HepG2 (cell line): Measurements from ENCODE around the gene CENPB. TPM values are rescaled to one million over a fixed set of nuclear protein-coding genes. Genes with fewer than 3 reads are reported as not detected.
A peak's percentile ranks its signal among the peaks of the same experiment; 100 is the strongest.

ENCODE experiments used
- ATM ChIP-seq: fragments of 450-650 bp; IDR thresholded peaks from 2 replicates; pipeline ENCODE4 v1.7.1; 2017; ENCODE audit warnings: mild to moderate bottlenecking, borderline replicate concordance
- BRF2 ChIP-seq: sonication (generic); formaldehyde crosslinking; IDR thresholded peaks from 2 replicates; pipeline ENCODE4 v1.8.1; 2022; ENCODE audit warnings: mild to moderate bottlenecking, missing genetic modification reagents
- GFI1 ChIP-seq: sonication (generic); formaldehyde crosslinking; IDR thresholded peaks from 2 replicates; pipeline ENCODE4 v1.5.0; 2020; ENCODE audit warnings: missing genetic modification reagents, mild to moderate bottlenecking, borderline replicate concordance
- KAT7 ChIP-seq: IDR thresholded peaks from 2 replicates; pipeline ENCODE4 v1.6.1; 2018; ENCODE audit warnings: borderline replicate concordance, missing compliant biosample characterization
- NFKBIZ ChIP-seq: IDR thresholded peaks from 2 replicates; pipeline ENCODE4 v1.6.1; 2018; ENCODE audit warnings: missing genetic modification reagents, missing compliant biosample characterization
- NR3C1 ChIP-seq: sonication (generic); formaldehyde crosslinking; IDR thresholded peaks from 2 replicates; pipeline ENCODE4 v1.4.0; 2020; ENCODE audit warnings: missing genetic modification reagents
- NRL ChIP-seq: sonication (generic); formaldehyde crosslinking; IDR thresholded peaks from 2 replicates; pipeline ENCODE4 v1.5.0; 2020; ENCODE audit warnings: missing genetic modification reagents, mild to moderate bottlenecking, moderate library complexity, borderline replicate concordance
- ONECUT2 ChIP-seq: sonication (generic); formaldehyde crosslinking; IDR thresholded peaks from 2 replicates; pipeline ENCODE4 v1.4.0; 2020; ENCODE audit warnings: missing genetic modification reagents
- RAD21 ChIP-seq: fragments of 450-650 bp; formaldehyde crosslinking; IDR thresholded peaks from 2 replicates; pipeline ENCODE4 v1.5.0; 2020; ENCODE audit warnings: mild to moderate bottlenecking
- RCOR2 ChIP-seq: IDR thresholded peaks from 2 replicates; pipeline ENCODE4 v1.6.1; 2016; ENCODE audit warnings: missing biosample characterization, missing genetic modification reagents
- SIN3A ChIP-seq: IDR thresholded peaks from 2 replicates; pipeline ENCODE4 v1.6.1; 2011; ENCODE audit warnings: low read depth, mild to moderate bottlenecking, control low read depth, low read length, borderline replicate concordance
- ZBTB46 ChIP-seq: sonication (generic); formaldehyde crosslinking; IDR thresholded peaks from 2 replicates; pipeline ENCODE4 v1.4.0; 2020; ENCODE audit warnings: mild to moderate bottlenecking, missing genetic modification reagents, borderline replicate concordance
- ZMAT3 ChIP-seq: sonication (generic); formaldehyde crosslinking; conservative IDR thresholded peaks from 2 replicates; pipeline ENCODE4 v1.7.0; 2021; ENCODE audit warnings: missing genetic modification reagents
- ZNF367 ChIP-seq: sonication (generic); formaldehyde crosslinking; IDR thresholded peaks from 2 replicates; pipeline ENCODE4 v1.4.0; 2020; ENCODE audit warnings: missing genetic modification reagents, borderline replicate concordance
- ZNF547 ChIP-seq: sonication (generic); formaldehyde crosslinking; IDR thresholded peaks from 2 replicates; pipeline ENCODE4 v1.5.1; 2020; ENCODE audit warnings: mild to moderate bottlenecking, missing genetic modification reagents
- ZNF557 ChIP-seq: sonication (generic); formaldehyde crosslinking; IDR thresholded peaks from 2 replicates; pipeline ENCODE4 v1.4.0; 2020; ENCODE audit warnings: missing genetic modification reagents
- ZNF564 ChIP-seq: sonication (generic); formaldehyde crosslinking; IDR thresholded peaks from 2 replicates; pipeline ENCODE4 v1.8.1; 2023; ENCODE audit warnings: mild to moderate bottlenecking, missing genetic modification reagents
- polyA plus RNA-seq, 8 experiments: library from polyadenylated mRNA; depleted of rRNA in 3 of 8; stranded (reverse) in 7 of 8; unstranded in 1 of 8; fragments of >200 nt; fragmentation: Illumina TruSeq in 4 of 8; extraction: Trizol in 4 of 8; gene quantifications; 2 replicates each; pipeline versions ENCODE4 v1.2.1 to v1.2.3, GENCODE V29; 2011 to 2016; ENCODE audit warnings: low read depth in 4 of 8, missing spikeins in 1 of 8, mixed read lengths in 1 of 8; ENCODE audit not compliant: insufficient read depth in 1 of 8
- total RNA-seq, 5 experiments: library from RNA; depleted of rRNA; stranded (reverse); fragments of >200 nt; fragmentation: Illumina TruSeq; extraction: Trizol; gene quantifications; 2 replicates each; pipeline ENCODE4 v1.2.3, GENCODE V29; 2016; ENCODE audit warnings: low read depth in 1 of 5
- TF ChIP-seq, protein P1 (sequence below): sonication (generic); formaldehyde crosslinking; IDR thresholded peaks from 2 replicates; pipeline ENCODE4 v1.4.0; 2020; ENCODE audit warnings: missing genetic modification reagents
- TF ChIP-seq, protein P2 (sequence below): sonication (generic); formaldehyde crosslinking; IDR thresholded peaks from 2 replicates; pipeline ENCODE4 v1.8.1; 2022; ENCODE audit warnings: low read depth, mild to moderate bottlenecking, missing genetic modification reagents
- TF ChIP-seq, protein P3 (sequence below): IDR thresholded peaks from 2 replicates; pipeline ENCODE4 v1.6.1; 2012; ENCODE audit warnings: inconsistent platforms
- TF ChIP-seq, protein P4 (sequence below): sonication (generic); formaldehyde crosslinking; IDR thresholded peaks from 2 replicates; pipeline ENCODE4 v1.4.0; 2020; ENCODE audit warnings: missing genetic modification reagents

The CENPB gene
- total and polyA plus RNA-seq, 2 of the 13 experiments (the other 11 are each of a cell fraction or from before 2014, with no cell fraction given), result 10.4 to 54.5 TPM

DNA sequence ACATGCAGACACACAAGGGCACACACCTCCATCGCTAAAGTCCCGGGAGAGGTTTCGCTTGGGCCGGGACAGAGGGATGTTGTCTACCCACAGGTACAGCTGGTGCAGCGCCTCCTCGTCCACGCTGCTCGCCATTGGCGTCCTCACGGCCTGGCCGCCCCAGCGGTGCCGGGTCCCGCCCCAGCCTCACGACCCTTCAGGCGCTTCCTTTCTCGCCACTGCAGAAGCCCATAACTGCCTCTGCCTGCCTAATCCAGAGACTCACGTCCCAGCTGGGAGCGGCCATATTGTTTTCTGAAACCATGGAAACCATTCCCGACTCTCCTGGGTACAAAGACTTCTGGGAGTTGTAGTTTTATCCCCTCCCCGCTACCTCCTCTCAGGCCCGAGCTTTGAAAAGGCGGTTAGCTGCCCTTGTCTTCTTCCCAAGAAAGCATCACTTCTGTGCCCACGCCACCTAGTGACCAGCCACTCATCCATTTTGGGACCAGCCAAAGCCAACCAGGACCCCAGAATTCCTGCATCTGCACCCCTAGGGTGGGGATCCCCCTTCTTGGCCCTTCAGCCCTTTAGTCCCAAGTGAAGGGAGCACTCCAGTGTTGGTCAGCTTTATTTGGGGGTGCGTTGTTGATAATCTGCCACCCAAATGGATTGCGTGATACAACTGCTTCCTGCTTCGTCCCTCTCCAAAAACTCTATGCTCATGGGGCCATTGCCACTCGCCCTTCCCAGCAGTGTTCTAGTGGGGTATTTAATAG, 5.2 kb downstream of the CENPB start, which contains the start of gene SPEF1 (continued):
- TF ChIP-seq ZBTB46 (CRISPR knock-in tag) (no peak), ZMAT3 (no peak), GFI1 (CRISPR knock-in tag) (no peak), RCOR2 (CRISPR knock-in tag) (no peak), NFKBIZ (CRISPR knock-in tag) (peak; percentile 66; the same call in 1 of the 2 replicates), ZNF564 (no peak), ZNF367 (no peak), ONECUT2 (CRISPR knock-in tag) (no peak), ATM (no peak), KAT7 (CRISPR knock-in tag) (no peak), NR3C1 (CRISPR knock-in tag) (no peak), NRL (CRISPR knock-in tag) (peak; percentile 77; the same call in 1 of the 2 replicates), RAD21 (CRISPR knock-in tag) (peak; percentile 63), ZNF547 (CRISPR knock-in tag) (no peak), ZNF557 (peak; percentile 51; the same call in 1 of the 2 replicates), BRF2 (CRISPR knock-in tag) (no peak), SIN3A (peak; percentile 99)
- TF ChIP-seq, protein P1, sequence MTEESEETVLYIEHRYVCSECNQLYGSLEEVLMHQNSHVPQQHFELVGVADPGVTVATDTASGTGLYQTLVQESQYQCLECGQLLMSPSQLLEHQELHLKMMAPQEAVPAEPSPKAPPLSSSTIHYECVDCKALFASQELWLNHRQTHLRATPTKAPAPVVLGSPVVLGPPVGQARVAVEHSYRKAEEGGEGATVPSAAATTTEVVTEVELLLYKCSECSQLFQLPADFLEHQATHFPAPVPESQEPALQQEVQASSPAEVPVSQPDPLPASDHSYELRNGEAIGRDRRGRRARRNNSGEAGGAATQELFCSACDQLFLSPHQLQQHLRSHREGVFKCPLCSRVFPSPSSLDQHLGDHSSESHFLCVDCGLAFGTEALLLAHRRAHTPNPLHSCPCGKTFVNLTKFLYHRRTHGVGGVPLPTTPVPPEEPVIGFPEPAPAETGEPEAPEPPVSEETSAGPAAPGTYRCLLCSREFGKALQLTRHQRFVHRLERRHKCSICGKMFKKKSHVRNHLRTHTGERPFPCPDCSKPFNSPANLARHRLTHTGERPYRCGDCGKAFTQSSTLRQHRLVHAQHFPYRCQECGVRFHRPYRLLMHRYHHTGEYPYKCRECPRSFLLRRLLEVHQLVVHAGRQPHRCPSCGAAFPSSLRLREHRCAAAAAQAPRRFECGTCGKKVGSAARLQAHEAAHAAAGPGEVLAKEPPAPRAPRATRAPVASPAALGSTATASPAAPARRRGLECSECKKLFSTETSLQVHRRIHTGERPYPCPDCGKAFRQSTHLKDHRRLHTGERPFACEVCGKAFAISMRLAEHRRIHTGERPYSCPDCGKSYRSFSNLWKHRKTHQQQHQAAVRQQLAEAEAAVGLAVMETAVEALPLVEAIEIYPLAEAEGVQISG (CRISPR knock-in tag), result peak; percentile 88
- TF ChIP-seq, protein P2, sequence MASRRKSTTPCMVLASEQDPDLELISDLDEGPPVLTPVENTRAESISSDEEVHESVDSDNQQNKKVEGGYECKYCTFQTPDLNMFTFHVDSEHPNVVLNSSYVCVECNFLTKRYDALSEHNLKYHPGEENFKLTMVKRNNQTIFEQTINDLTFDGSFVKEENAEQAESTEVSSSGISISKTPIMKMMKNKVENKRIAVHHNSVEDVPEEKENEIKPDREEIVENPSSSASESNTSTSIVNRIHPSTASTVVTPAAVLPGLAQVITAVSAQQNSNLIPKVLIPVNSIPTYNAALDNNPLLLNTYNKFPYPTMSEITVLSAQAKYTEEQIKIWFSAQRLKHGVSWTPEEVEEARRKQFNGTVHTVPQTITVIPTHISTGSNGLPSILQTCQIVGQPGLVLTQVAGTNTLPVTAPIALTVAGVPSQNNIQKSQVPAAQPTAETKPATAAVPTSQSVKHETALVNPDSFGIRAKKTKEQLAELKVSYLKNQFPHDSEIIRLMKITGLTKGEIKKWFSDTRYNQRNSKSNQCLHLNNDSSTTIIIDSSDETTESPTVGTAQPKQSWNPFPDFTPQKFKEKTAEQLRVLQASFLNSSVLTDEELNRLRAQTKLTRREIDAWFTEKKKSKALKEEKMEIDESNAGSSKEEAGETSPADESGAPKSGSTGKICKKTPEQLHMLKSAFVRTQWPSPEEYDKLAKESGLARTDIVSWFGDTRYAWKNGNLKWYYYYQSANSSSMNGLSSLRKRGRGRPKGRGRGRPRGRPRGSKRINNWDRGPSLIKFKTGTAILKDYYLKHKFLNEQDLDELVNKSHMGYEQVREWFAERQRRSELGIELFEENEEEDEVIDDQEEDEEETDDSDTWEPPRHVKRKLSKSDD (CRISPR knock-in tag), result peak; percentile 93
- TF ChIP-seq, protein P3, sequence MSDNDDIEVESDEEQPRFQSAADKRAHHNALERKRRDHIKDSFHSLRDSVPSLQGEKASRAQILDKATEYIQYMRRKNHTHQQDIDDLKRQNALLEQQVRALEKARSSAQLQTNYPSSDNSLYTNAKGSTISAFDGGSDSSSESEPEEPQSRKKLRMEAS, result peak; percentile 67; the same call in 1 of the 2 replicates
- TF ChIP-seq, protein P4, sequence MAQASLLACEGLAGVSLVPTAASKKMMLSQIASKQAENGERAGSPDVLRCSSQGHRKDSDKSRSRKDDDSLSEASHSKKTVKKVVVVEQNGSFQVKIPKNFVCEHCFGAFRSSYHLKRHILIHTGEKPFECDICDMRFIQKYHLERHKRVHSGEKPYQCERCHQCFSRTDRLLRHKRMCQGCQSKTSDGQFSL (CRISPR knock-in tag), result no peak
